Stimulated activated naive CD8-positive, alpha-beta T cell treated with anti-CD3 and anti-CD28 coated beads, Interleukin-15, amount 100 ng/mL, for 72 hours (primary cell): Measurements from ENCODE around the gene FAM83F.
"Not testable (repeated sequence)": the region's sequence is repeated elsewhere in the genome, so short reads cannot be mapped to it uniquely, and the experiment has no call there.

Source experiments
- ATAC-seq: fragments of 150-1000 bp; cut with Tn5 transposase; 2 replicates; pipeline ENCODE4 v1.10.0; 2021; ENCODE audit warnings: mild to moderate bottlenecking, moderate library complexity
- DNase-seq, 2 donors: peaks; one replicate each; pipeline ENCODE4 v3.0.0; 2021 to 2022
- H3K27ac Mint-ChIP-seq, 2 donors: one replicate each; pipeline ENCODE4 v1.8.0; 2022; ENCODE audit warnings: mild to moderate bottlenecking in 2 of 2, mixed read lengths in 2 of 2, moderate library complexity in 2 of 2
- H3K27me3 Mint-ChIP-seq: one replicate; pipeline ENCODE4 v1.8.0; 2022; ENCODE audit warnings: mixed read lengths
- H3K4me1 Mint-ChIP-seq: one replicate; pipeline ENCODE4 v1.8.0; 2022; ENCODE audit warnings: mild to moderate bottlenecking, mixed read lengths
- H3K4me3 Mint-ChIP-seq, 2 donors: one replicate each; pipeline ENCODE4 v1.8.0; 2022; ENCODE audit warnings: mild to moderate bottlenecking in 2 of 2, mixed read lengths in 2 of 2, moderate library complexity in 1 of 2
- H3K9me3 Mint-ChIP-seq, 2 donors: one replicate each; pipeline ENCODE4 v1.8.0; 2022; ENCODE audit warnings: mixed read lengths in 2 of 2

Gene FAM83F

DNA sequence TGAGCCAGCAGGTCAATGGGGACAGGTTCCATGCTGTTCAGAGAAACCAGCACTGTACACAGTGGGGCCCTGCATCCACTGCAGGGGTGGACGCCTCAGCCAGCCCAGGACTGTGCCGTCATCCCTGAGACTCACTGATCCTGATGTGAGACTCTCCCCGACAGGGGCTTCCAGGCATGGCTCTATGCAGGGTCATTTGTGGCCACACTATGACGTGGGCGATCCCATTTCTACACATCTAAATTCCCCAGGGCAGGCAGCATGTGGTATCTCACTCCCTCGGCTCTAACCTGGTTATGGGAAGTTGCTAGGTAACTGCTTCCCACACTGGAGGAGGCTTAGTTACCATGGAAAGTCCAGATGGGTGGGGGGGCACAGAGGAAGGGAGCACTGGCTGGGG is 14.2 kb upstream of the FAM83F start:
- ATAC-seq (peak; percentile 19), DNase-seq (no peak)
- Mint-ChIP-seq H3K27me3 (no peaks in the 10 kb centered on the region), H3K27ac (peak overlapping the region in 1 of 2 donors; percentile 22), H3K4me3 (no peak overlapping the region), H3K4me1 (peaks cover 41% of the 10 kb centered on the region), H3K9me3 (no peaks in the 10 kb centered on the region)

DNA sequence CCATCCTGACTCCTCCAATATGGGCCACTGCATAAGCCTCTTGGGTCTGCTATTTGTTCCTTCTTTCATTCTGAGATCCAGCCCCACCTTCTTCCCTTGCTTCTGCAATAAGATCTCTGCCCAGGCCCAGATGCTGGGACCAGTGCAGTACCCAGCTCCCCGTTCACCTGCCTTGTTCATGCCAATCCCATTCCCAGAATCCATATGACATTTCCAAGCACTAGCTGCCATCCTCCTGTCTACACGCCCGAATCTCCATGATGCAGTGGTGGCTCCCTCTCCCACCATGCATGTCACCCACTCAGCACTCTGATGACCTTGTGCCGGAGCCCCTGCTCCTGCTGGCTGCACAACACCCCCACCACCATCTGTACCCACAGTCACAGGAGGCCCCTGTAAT is 11.4 kb upstream of the FAM83F start:
- no peak for DNase-seq
- H3K27me3 Mint-ChIP-seq, result no peaks in the 10 kb centered on the region
- peaks cover 52% of the 10 kb centered on the region for H3K4me1 Mint-ChIP-seq
- H3K9me3 Mint-ChIP-seq, result no peaks in the 10 kb centered on the region
- ATAC-seq, result no peak
- no peak overlapping the region for H3K4me3 Mint-ChIP-seq
- peak overlapping the region in 1 of 2 donors; percentile 8 for H3K27ac Mint-ChIP-seq

DNA sequence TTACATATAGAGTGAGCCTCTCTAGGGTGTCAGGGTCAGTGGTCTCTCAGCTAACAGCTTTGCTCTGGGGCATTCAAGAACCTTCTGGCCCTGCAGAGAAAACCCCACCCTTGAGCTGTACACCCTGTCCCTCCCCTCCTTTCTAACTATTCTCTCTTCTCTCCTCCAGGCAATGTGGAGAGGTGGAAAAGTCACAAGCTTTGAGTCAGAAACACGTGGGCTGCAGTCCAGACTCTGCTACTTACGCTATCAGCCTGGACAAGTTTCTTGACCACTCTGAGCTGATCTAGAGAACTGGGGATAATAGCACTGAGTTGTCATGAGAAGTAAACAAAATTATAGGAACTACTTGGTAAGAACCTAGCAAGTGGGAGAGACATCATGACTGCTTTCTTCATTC is 10.7 kb upstream of the FAM83F start:
- Mint-ChIP-seq H3K9me3 (no peaks in the 10 kb centered on the region), H3K27ac (peak overlapping the region in 1 of 2 donors; percentile 77), H3K27me3 (no peaks in the 10 kb centered on the region), H3K4me3 (no peak overlapping the region), H3K4me1 (peaks cover 48% of the 10 kb centered on the region)
- DNase-seq (no peak), ATAC-seq (no peak)

DNA sequence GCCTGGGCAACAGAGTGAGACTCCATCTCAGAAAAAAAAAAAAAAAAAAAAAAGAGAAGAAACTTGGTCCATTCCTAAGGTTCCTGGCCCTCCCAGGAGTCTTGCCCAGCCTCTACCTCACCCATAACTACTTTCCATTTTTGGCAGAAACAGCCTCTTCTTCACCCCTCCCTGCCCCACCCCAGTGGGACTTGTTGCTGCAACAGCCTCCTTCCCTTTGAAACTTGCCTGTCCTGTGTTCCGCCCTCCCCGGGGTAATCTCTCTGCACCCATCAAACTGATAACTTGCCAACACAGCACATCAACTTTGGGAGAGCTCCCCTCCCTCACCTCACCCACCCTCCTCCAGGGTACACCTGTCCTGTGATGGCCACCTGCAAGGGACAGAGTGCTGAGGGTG is 10.0 kb upstream of the FAM83F start:
- no peak for DNase-seq
- H3K4me1 Mint-ChIP-seq, result peaks cover 40% of the 10 kb centered on the region
- no peak overlapping the region for H3K4me3 Mint-ChIP-seq
- no peaks in the 10 kb centered on the region for H3K27me3 Mint-ChIP-seq
- no peak for ATAC-seq
- no peaks in the 10 kb centered on the region for H3K9me3 Mint-ChIP-seq
- H3K27ac Mint-ChIP-seq, result no peak overlapping the region

DNA sequence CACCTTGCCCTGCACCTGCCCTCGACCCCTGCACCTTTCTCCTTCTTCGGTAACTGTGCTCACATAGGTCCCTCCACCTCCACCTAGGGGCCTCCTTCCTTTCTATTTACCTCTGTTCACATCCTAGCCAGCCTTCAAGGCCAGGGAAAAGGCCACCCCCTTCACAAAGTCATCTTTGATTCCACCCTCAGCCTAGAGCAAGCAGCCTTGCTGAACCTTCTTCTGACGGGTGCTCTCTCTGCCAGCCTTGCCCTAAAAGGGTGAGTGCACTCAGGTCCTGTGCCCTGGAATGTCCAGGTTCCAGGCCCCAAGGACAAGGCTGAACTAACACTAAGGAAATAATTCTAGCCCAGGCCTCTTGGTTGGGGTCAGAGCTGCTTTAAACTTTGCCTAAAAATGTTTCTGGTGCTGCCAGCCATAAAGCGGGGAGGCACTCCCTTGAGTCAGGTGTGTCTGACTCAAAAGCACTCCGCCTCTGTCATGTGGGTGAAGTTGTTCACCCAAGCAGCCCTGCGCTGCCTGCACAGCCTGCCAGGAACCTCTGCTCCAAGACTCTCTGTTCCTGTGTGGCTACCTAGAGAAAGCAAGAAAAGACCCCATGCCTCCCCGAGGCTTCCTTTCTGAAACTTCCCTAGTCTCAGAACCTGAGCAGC is 9.2 kb upstream of the FAM83F start:
- peaks cover 33% of the 10 kb centered on the region for H3K4me1 Mint-ChIP-seq
- ATAC-seq, result peak; percentile 94
- H3K9me3 Mint-ChIP-seq, result no peaks in the 10 kb centered on the region
- H3K4me3 Mint-ChIP-seq, result peak overlapping the region; percentile 16 to 24
- peak; percentile 42 to 51 for DNase-seq
- peak overlapping the region in 1 of 2 donors; percentile 78 for H3K27ac Mint-ChIP-seq
- no peaks in the 10 kb centered on the region for H3K27me3 Mint-ChIP-seq

DNA sequence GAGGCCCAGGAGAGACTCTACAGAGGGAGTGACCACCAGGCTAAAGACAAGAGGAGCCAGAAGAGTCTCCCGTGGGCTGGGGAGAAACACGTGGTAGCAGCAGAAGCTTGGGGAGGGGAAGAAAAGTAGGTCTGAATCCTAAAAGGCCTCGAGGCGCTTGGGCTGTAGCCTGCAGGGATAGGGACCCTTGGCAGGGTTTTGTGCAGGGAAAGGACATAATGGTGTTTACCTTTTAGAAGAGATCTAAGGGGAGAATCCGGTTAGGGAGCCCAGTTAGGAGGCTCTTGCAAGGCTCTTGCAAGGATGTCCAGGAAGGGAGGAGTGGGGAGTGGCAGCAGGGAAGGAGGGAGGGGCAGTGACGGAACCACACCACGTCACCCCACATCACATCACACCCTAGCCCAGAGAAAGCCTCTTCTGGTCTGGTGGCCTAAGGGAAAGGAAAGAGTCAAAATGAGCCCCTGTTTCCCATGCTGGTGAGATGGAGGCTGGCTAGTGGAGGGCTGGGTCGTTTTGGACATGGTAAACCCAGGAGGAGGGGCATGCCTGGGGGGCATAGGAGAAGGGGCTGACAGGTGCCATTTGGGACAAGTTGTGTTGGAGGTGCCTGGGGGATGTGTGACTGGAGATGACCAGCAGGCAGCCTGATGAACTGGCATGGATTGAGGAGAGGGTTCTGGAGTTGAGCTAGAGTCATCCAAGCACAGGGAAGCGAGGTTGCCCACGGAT is 6.2 kb upstream of the FAM83F start:
- peaks cover 29% of the 10 kb centered on the region for H3K4me1 Mint-ChIP-seq
- H3K27me3 Mint-ChIP-seq, result no peaks in the 10 kb centered on the region
- H3K4me3 Mint-ChIP-seq, result no peak overlapping the region
- H3K27ac Mint-ChIP-seq, result peak overlapping the region in 1 of 2 donors; percentile 35
- DNase-seq (no peak), ATAC-seq (no peak)
- no peaks in the 10 kb centered on the region for H3K9me3 Mint-ChIP-seq

DNA sequence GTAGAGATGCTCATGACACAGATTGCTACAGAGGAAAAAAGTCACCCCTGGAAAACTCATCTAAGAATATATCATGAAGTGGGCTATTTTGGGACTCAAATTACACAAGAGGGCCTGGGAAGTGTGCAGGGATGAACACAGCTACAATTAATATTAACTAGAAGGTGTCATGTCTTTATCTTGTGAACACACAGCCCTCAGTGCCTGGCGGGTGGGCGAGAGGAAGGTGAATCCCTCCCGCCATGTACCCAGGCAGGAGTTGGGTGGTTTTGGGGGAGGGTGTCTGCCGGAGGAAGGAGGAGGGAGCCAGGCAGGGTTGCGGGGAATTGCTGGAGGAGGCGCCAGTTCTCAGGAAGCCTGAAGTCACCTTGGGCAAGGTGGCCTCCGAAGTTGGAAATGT is 5.1 kb upstream of the FAM83F start:
- no peak for ATAC-seq
- H3K27ac Mint-ChIP-seq, result no peak overlapping the region
- H3K4me1 Mint-ChIP-seq, result peaks cover 34% of the 10 kb centered on the region
- DNase-seq, result no peak
- H3K4me3 Mint-ChIP-seq, result no peak overlapping the region
- no peaks in the 10 kb centered on the region for H3K27me3 Mint-ChIP-seq
- H3K9me3 Mint-ChIP-seq, result no peaks in the 10 kb centered on the region

DNA sequence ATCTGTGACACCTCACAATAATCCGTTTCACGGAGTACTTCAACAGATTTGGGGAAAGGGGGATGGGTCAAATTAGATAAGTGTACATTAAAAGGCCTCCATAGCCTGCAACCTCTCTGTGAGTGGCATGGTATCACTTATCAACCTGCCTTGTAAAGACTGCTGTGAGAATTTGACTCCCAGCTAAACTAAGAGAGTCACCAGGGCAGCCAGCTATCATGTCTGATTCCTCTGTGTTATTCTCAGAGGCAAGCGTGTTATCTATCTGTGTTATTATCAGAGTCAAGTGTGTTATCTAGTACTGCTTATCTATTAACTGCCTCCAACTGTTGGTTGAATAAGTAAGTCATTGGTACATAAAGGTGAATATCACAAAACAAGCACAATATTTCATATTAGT is 4.1 kb upstream of the FAM83F start:
- Mint-ChIP-seq H3K27ac (no peak overlapping the region), H3K4me1 (peaks cover 23% of the 10 kb centered on the region), H3K9me3 (no peaks in the 10 kb centered on the region), H3K27me3 (no peaks in the 10 kb centered on the region), H3K4me3 (no peak overlapping the region)
- DNase-seq, result no peak
- ATAC-seq, result no peak

DNA sequence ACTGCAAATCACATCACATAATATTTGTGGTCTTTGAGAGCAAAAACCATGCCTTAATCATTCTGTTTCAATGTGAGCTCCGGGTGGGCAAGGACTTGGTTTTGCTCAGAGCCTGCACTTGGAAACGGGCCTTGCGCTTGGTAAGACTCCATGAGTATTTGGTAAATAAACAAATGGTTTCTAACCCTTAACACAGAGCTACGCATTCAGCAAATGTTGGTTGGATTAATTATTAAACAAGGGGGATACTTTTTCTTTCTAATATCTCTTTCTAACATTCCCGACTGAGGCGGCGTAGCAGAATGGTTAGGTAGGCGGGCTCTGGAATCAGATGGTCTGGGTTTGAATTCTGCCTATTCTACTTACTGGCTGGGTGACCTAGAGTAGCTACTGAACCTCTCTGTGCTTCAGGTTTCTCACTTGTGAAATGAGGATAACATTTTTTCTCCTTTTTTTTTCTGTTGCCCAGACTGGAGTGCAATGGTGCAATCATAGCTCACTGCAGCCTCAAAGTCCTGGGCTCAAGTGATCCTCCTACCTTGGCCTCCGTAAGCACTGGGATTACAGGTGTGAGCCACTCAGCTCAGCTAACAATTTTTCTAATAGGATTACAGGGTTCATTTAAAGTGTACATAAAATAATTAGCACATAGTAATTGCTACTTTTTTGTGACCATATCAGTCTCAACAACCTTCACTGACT is 3.4 kb upstream of the FAM83F start:
- no peak overlapping the region for H3K27ac Mint-ChIP-seq
- H3K27me3 Mint-ChIP-seq, result peaks cover 5% of the 10 kb centered on the region
- H3K4me3 Mint-ChIP-seq, result no peak overlapping the region
- peaks cover 23% of the 10 kb centered on the region for H3K4me1 Mint-ChIP-seq
- ATAC-seq, result no peak
- H3K9me3 Mint-ChIP-seq, result no peaks in the 10 kb centered on the region
- DNase-seq, result no peak

DNA sequence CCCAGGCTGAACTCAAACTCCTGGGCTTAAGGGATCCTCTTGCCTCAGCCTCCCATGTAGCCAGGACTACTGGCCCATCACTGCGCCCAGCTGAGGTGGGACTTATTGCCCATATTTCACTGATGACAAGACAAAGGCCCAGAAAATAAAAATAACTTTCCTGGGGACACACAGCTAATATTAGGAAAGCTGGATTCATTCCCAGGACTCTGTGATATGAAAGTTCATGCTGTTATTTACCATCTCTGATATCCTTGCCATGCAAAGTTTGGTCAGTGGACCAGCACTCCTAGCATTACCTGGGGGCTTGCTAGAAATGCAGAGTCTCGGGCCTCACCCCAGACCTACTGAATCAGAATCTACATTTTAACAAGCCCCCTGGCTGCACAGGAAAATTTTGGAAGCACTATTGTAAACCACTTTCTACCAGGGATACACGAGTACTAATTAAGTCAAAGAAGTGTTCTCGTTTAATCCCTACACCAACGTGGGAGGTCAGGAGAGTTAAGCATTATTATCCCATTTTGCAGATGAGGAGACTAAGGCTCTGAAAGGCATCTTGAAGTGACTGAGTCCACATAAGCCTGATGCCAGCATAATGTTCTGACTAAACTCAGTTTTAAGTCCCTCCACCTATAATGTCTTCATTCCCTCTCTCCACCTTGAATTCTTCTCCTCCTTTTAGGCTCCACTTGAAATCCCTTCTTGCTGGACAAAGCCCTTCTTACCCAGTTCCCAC is 2.5 kb upstream of the FAM83F start:
- Mint-ChIP-seq H3K27me3 (peaks cover 15% of the 10 kb centered on the region), H3K9me3 (no peaks in the 10 kb centered on the region), H3K4me1 (peaks cover 26% of the 10 kb centered on the region), H3K27ac (no peak overlapping the region), H3K4me3 (no peak overlapping the region)
- ATAC-seq (no peak), DNase-seq (no peak)

DNA sequence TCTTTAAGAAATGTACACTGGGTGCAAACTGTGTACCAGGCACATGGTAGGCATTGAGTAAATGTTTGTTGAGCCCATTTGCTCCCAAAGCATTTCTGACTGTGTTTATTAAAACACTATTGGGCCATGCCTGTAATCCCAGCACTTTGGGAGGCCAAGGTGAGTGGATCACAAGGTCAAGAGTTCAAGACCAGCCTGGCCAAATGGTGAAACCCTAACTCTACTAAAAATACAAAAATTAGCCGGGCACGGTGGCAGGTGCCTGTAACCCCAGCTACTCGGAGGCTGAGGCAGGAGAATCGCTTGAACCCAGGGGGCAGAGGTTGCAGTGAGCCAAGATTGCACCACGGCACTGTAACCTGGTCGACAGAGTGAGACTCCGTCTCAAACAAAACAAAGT is 1.9 kb upstream of the FAM83F start:
- DNase-seq, result not testable (repeated sequence)

DNA sequence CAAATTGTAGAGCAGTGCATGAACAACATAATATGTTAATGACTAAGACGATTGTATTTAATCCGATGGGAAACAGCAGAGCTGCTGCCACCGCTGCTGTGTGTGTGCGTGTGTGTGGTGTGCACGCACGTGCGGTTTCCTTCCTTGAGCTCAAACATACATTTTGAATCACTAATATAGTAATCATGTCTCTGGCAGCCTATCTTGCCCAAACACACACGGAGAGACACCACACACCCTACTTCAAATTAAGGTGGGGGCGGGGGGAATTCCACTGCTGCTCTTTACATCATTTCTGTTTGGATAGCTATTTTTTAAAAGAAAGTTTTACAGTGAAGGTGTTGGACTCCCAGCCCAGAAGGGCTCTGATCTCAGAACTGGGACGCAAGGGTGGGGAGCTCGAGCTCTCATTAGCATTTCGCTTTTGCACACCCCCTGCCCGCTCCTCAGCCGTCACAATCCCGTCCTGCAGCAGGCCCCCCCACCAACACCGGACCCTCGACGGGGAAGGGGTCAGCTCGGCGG is 651 bp upstream of the FAM83F start:
- H3K27ac Mint-ChIP-seq, result peak overlapping the region; percentile 5 to 89
- peaks cover 23% of the 10 kb centered on the region for H3K27me3 Mint-ChIP-seq
- DNase-seq, result peak; percentile 36 to 58
- H3K4me3 Mint-ChIP-seq, result peak overlapping the region; percentile 68 to 71
- H3K4me1 Mint-ChIP-seq, result peaks cover 26% of the 10 kb centered on the region
- ATAC-seq, result peak; percentile 78
- H3K9me3 Mint-ChIP-seq, result no peaks in the 10 kb centered on the region

More for the DNA sequence above, 1.9 kb upstream of the FAM83F start:
- not testable (repeated sequence) for H3K9me3 Mint-ChIP-seq, H3K27ac Mint-ChIP-seq, H3K4me3 Mint-ChIP-seq, ATAC-seq
- H3K4me1 Mint-ChIP-seq, result peaks cover 26% of the 10 kb centered on the region
- peaks cover 21% of the 10 kb centered on the region for H3K27me3 Mint-ChIP-seq

DNA sequence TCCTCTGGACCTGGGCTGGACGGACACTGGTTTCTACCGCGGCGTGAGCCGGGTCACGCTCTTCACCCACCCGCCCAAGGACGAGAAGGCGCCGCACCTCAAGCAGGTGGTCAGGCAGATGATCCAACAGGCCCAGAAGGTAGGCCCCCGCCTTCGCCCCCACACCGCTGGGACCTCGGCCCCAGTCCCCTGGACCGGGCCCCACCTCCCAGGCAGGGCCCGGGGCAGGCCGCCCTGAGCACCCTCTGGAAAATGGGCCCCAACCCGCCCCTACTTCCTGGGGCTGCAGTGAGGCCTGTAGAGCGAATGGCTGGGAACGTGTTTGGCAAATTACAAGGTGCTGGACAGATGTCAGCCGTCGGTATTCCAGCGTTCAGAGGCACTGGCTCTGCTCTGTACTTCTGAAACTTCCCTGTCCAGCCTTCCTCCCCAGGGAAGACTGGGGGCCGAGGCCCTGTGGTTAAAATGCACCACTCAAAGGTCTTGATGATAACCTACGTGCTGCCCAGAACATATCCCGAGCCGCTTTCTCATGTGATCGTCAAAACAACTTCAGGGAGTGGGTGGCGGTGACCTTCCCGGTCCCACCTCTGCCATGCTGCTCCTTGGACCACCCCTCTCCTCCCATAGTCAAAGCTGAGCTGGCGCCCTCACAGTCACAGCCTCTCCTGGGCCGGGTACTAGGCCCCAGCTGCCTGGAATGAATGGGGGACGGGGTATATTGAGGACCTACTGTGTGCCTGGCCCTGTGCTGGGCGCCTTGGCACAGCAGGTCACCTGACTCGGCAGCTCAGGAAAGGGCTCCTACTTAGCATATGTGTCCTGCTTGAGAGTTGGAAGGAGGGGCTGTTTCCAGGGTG is 869 bp downstream of the FAM83F start:
- DNase-seq (no peak), ATAC-seq (peak; percentile 39)
- Mint-ChIP-seq H3K27me3 (peaks cover 23% of the 10 kb centered on the region), H3K27ac (no peak overlapping the region), H3K4me1 (peaks cover 26% of the 10 kb centered on the region), H3K9me3 (no peaks in the 10 kb centered on the region), H3K4me3 (peak overlapping the region; percentile 40 to 47)

DNA sequence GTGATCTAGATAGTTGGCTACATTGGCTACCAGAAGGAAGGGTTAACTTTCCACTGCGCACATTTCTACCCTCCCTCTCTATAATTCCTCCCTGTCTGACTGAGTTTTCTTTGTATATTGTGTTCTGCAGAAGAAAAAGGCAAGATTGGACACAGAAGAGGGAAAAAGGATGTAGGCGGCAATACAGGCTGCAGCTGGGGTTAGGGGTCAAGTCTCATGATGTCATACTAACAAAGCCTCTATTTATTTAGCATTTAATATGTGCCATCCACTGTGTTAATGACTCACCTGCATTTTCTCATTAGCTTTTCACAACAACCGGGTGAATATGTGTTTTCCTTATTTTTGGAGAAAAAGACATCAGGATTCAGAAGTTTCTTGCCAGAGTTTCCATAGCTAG is 2.0 kb downstream of the FAM83F start:
- DNase-seq, result no peak
- Mint-ChIP-seq H3K4me3 (no peak overlapping the region), H3K27me3 (peaks cover 25% of the 10 kb centered on the region), H3K4me1 (peaks cover 26% of the 10 kb centered on the region), H3K27ac (no peak overlapping the region), H3K9me3 (no peaks in the 10 kb centered on the region)
- ATAC-seq, result no peak
